NCI-H526 treated with DMSO at 0.1 percent for 48 hours (cell line): ENCODE results near the gene FUOM.

Source experiments
- DNase-seq: peaks from one replicate; lab custom pipeline; 2025; lab: John Stamatoyannopoulos, UW

The FUOM gene

DNA sequence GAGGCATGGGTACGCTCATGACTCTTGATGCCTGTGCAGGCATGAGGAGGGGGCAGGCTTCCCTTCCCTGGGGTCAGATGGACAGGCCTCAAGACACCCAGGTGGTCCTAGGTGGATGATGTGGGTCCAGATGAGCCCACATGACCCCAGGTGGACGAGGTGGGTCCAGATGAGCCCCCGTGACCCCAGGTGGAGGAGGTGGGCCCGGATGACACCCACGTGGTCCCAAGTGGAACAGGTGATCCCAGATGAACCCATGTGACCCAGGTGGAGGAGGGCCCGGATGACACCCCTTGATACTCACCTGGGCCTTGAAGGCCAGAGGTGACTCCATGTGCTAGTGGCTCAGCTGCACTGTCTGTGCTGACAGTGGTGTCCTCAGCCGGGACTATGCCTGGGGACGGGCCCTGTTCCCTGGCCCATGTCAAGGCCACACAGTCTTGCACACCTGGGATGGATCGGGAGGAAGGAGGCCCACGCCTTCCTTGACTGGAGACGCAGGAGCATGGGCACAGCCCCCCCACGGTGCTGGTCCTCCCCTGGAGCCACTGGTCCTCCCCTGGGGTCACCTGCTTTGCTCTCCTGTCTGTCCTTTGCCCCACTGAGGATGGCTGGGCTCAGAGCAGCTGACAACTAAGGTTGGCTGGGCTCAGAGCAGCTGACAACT, 7.4 kb downstream of the FUOM start:
- DNase-seq: no peak

DNA sequence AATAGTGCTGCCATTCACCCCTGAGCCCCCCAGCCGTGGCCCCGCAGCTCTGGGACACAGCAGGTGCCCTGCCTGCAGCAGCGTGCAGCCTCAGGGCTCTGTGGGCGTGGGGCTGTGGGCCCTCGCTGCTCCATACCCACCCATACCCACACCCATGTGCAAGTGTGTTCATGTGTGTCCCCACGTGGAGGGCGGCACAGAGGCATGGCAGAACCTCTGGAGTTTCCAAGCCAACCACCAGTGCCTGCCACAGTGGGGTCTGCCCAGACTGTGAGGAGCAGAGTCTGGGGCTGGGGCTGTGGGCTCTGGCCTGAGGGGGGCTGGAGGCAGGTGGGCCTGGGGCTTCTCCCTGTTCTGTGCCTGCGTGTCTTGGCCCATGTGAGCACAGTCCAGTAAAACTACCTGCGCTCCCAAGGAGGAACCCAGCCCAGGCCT, 8.2 kb downstream of the FUOM start:
- DNase-seq: no peak

DNA sequence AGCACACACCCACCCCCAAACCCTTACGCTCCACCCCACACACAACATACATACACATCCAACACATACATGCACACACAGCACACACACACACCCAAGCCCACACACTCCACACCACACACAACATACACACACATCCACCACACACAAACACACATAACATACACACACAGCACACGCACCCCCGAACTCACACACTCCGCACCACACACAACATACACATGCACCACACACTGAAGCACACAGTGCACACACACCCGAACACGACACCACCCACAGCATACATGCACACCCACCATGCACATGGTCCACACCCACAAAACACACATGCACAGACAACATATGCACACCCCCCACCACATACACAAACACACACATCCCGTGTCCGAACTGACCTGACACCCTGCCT, 8.7 kb downstream of the FUOM start:
- no peak for DNase-seq

DNA sequence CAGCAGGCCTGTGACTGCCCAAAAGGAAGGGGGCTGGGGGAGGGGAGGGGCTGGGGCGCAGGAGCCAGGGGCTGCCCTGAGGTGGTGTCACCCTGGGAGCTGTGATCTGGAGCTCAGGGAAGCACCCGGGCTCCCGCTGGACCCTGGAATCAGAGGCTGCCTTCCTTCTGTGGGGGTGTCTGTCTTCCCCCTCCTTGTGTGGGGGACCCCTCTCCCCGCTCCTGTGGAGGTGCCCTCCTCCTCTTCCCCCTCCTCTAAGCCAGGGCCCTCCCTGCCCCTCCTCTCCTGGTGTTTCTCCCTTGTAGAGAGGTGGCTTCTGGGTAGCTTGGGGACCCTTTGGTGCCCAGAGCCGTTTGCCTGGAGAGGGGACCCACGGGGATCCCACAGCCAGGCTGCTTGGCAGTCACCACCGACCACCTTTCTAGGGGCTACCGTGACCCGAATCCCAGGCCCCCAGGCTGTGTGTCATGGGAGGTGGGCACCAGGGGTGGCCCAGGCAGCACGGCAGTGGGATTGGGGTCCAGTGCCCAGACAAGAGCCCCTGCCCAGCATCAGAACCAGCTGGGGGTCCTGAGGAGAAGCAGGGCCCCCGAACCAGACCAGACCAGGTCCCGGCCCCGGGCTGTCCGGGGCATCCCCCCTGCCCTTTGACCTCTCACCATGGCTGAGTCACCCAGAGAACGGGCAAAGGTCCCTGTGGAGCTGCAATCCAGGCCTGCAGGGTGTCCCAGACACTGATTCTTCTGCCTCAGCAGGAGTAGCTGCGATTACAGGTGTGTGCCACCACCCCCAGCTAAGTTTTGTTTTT, 9.9 kb downstream of the FUOM start:
- no peak for DNase-seq

DNA sequence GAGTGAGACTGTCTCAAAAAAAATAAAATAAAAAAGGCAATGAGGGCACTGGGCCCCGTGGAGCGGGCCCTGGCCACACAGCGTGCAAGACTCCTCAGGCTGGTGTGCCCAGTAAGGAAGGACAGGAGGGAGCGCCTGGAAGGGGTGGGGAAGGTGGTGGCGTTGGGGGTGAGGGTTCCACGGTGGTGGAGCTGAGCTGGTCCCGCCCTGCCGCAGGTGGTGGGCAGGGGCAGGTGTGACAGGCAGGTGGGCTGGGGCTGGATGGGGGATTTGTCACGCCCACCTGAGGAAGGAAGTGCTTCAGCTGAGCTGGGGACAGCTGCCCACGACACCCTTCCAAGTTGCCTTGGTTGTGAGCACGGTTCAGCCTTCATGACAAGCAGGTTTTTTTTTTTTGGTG, 11.4 kb downstream of the FUOM start:
- no peak for DNase-seq

DNA sequence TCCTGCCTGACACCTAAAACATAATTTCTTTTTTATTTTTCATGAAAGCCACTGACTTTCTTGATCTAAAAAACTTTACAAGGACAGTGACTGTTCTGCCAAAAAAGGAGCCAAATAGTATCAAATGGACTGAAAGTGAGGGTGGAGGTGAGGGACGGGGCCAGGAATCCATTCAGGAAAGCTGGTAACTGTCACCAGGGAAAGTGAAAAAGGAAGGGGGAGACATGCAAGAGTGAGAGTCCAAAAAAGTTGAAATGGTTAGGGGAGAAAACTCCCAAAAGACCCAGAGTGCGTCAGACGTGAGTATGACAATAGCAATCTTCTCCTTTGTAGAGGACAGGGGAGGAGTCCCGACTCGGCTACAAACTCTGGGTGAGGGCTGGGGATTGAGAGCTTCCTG, 13.6 kb downstream of the FUOM start:
- no peak for DNase-seq

DNA sequence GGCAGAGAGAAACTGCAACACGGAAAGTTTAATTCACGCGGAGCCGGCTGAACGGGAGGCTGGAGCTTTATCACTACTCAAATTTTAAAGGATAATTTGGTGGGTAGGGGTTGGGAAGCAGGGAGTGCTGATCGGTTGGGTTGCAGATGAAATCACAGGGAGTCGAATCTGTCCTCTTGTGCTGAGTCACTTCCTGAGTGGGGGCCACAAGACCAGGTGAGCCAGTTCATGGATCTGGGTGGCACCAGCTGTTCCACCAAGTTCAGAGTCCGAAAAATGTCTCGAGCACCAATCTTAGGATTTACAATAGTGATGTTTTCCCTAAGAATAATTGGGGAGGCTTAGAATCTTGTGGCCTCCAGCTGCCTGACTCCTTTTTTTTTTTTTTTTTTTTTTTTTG, 14.3 kb downstream of the FUOM start:
- no peak for DNase-seq

DNA sequence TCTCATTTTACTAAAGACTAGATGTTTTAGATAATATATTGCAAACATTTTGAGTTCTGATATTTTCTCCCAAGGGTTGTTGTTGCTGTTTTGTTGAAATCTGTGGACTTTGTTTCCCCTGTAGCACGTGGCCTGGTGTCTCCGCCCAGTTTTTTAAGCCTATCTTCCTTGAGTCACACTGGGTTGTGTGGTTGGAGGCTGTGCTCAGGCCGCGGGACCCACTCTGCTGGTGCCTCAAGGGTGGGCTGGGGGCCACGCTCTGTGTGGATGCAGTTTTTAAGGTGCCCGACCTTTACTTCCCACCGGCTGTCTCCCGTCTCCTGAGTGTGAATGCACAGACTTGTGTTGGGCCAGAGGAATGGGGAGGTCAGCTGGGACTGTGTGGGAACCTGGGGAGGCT, 14.9 kb downstream of the FUOM start:
- no peak for DNase-seq

DNA sequence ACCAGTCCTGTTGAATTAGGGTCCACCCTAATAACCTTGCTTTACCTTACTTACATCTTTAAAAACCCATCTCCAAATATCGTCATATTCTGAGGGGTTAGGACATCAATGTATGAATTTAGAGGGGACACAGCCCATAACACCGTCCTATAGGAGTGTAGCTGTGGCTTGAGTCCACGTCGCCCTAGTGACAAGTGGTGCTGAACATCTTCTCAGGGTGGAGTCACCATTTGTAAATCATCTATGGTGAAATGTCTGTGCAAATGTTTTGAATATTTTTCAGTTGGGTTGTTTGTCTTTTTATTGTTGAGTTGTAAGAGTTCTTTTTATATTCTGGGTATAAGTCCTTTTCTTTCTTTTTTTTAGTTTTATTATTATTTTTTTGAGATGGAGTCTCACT, 15.8 kb downstream of the FUOM start:
- DNase-seq: no peak

DNA sequence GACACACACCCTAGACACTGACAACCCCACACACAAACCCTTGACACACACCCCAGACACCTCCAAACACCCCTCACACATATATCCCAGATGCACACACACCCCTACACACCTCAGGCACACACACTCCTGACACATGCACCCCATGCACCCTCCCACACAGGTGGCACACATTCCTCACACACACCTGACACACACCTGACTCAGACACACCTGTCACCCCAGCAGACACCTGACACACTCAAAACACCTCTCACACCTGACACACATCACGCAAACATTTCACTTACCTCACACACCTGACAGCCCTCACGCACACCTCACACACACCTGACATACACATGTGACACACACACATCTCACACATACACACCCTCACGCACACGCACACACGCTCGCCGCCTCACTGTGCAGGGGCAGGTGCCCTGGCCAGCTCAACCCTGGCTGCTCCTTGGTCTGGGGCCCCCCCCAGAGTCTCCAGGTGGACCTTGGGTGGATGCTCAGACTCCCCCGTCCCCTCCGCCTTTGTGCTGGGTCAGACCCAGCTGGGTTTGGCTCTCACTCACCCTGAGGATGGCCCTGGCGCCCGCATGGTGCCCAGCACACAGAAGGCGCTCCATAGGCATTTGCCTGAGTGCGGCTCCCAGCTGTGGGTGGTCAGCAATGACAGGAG, 18.0 kb downstream of the FUOM start:
- no peak for DNase-seq

DNA sequence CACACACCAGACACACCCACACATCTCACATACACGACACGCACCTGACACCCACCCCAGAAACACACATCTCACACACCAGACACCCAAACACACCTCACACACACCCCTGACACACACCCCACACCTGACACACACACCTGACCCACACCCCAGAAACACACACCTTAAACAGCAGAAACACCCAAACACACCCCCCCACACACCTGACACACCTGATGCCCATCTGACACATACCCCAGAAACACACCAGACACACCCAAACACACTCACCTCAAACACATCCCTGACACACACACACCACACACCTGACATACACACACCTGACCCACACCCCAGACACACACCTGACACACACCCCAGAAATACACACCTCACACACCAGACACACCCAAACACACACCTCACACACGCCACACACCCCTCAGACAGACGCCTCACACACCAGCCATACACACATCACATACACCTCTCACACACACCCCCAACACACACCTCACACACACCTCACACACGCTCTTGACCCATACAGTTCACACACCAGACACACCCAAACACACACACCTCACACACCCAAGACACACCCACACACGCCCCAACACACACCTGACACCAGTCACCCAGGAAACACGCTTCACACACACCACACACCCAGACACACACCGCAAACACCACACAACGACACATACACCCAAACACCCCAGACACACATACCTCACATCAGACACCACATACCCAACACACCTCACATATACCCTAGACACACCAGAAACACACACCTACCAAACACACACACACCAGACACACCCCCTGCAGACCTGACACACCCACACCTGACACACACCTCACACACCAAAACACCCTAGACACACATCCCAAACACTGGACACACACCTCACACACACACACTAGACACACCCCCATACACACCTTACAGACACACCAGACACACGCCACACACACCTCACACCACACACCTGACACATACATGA, 19.4 kb downstream of the FUOM start:
- no peak for DNase-seq

DNA sequence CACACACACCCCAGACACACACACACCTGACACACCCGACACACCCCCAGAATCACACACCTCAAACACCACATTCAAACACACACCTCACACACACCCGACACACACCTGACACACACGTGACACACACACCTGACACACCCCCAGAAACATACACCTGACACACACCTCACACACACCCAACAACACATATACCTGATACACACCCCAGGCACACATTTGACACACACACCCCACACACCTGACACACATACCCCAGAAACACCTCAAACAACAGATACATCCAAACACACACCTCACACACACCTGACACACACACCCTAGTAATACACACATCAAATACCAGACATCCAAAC, 20.5 kb downstream of the FUOM start:
- DNase-seq: no peak

DNA sequence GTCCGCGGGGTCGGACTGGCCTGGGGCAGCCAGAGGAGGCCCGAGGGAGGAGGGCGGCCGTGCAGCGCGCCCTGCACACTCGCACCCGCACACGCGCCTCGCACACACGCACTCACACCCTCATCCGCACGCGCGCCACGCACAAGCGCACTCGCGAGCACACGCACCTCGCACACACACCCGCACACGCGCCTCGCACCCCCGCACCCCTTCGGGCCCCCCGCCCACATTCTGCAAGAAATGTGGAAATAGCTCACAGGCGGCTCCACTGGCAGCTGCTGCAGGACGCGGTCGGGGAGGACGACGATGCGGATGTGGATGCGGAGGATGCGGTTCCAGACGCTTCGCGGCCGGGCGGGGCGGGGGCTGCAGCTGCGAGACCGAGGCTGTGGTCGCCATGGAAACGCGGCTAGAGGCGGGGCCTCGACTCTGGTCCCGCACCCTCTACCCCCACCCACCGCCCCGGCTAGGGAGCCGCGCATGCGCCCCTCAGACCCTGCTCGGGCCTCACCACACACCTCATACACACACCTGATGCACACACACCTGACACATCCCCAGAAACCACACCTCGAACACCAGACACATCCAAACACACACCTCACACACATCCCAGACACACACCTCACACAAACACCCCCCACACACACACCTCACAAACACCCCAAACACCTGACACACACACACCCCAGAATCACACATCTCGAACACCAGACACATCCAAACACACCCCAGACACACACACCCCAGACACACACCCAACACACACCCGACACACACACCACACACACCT, 21.0 kb downstream of the FUOM start, which contains the start of gene CALY:
CALY (minus strand) TSS at position 320 of the 793 bp plus-strand sequence. CDS start 7,907 bp downstream, outside the sequence.
- no peak for DNase-seq

DNA sequence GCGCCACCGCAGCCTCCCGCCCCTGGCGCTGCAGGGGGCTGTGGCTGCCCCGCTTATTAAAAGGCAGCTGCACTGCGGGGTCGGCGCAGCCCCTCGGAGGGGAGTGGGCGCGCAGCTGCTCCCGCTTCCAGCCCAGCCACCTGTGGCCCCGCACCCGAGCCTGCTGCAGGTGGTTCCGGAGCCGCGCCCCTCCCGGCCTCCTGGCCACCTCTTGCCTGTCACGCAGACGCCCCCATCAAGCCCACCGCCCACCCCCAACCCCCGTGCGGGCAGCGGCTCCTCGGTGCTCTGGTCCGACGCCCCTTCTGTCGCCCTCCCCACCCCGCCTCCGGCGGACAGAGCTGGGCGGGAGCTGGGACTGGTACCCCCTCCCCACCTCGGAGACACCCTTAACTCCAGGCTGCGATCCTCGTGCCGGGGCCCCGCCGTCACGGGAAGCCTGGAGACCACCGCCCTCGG, 21.7 kb downstream of the FUOM start:
- DNase-seq: no peak

DNA sequence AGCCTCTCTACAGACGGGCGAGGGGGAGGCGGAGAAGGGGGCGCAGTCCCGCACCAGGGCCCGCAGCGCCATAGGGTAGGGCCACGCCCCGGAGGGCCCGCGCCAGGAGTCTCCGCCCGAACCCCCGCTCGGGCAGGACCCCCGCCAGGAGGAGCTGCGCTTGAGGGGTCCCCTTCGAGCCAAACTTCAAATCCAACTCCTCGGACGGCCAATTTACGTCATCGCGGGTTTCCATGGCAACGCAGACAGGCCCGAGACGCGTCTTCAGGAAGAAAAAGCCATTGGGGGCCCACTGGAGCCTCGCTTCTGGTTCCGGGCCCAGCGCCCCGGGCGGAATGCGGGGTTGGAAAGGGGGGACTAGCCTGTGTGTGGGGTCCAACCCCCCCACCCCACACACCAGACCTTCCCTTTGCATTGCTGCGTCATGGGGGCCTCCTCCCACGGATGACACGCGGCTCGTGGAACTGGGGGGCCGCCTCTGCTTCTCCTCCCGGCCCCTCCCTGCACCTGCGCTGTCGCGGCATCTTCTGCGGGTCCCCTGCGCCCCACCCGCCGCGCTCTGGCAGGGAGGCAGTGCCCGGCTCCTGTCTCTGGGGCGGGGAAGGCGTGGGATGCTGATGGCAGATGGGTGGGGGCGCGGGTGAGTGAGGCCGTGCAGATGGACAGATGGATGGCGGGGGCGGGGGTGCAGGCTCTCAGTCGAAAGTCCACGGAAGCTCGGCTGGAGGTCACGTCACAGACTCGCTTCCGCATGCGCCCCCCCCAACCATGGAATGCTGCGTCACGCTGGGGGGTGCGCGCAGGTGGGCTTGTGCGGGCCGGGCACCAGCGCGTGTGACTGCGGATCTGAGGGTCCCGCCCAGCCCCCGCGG, 22.3 kb downstream of the FUOM start:
- DNase-seq: no peak

DNA sequence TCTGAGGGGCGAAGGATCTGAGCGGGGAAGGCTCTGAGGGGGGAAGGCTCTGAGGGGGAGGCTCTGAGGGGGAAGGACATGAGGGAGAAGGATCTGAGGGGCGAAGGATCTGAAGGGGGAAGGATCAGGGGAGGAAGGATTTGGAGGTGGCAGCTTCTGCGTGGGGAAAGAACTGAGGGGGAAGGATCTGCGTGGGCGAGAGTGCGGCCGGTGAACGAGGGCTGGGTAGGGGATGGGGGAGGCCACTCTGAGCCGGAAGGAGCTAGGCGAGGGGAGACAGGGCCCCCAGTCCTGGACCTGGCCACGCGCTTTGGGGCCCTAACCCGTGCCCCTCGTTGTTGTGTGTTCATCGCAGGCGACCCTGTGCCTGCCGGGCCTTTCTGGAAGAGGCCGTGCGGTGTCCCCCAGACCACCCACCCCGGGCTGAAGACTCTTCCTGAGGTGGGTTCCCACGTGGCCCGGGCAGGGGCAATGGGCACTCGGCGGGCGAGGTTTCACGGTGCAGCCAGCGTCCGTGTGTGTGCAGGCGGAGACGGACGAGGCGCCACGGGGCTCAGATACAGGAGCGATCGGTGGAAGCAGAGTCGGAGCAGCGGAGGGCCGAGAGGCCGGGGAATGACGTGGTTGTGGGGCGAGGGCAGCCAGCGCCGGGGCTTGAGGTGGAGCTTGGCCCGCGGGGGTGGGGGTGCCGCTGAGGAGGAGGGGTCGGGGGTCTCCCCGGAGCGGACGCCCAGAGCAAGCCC, 23.1 kb downstream of the FUOM start:
- DNase-seq: peak; percentile 4

DNA sequence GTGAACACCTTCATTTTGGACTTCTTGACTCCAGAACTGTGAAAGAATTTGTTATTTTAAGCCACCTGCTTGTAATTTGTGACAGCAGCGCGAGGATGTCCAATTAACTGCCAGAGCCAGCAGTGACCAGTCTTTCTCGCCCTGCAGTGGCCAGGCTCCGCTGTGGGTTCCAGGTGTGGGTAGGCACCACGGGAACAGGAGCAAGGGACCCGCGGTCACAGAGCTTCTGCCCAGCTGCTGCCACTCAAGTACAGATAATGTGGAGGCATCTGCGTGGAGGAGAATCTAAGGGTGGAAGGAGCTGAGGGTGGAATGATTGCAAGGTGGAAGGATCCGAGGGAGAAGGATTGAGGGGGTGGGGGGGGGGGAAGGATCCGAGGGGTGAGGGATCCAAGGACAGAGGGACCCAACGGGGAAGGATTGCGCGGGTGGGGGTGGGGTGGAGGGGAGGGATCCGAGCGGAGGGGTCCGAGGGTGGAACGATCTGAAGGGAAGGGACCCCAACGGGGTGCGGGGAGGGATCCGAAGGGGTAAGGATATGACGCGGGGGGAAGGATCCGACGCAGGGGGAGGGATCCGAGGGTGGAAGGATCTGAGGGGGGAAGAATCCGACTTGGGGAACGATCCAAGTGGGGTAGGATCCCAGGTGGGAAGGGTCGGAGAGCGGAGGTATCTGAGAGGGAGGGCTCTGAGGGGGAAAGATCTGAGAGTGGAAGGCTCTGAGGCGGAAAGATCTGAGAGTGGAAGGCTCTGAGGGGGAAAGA, 24.7 kb downstream of the FUOM start:
- no peak for DNase-seq

DNA sequence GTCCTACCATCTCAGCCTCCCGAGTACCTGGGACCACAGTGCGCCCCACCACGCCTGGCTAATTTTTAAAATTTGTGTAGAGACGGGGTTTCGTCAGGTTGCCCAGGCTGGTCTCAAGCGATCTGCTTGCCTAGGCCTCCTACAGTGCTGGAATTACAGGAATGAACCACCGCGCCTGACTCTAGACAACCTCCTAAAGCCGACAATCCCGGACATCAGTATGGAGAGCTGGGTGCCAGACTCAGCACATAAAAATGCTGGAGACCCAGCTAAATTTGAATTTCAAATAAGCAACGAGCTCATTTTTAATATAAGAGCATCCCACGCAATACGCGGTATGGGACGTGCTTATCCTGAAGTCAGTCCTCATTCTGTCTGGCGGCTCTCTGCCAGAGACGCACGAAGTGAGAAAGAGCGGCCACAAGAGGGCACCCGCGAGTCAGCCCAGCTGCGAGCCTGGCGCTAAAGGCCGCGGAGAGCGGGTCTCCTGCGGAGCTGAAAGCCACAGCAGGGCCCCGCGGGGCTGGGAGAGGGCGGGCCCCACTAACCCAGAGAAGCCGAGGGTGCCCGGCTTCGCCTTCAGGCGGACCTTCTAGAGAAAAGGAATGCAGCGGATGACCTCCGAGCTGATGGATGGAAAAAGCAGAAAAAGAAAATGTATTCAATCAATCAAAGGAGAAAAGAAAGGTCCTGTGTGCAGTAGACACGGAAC, 28.2 kb downstream of the FUOM start:
- DNase-seq: peak; percentile 82
